Epidermal melanocyte (primary cell): ENCODE measurements around the gene HCK.
"Not testable (repeated sequence)": the region's sequence is repeated elsewhere in the genome, so short reads cannot be mapped to it uniquely, and the experiment has no call there.

Source experiments
- DNase-seq: peaks from one replicate; pipeline ENCODE4 v3.0.0; 2011; ENCODE audit warnings: low spot score; ENCODE audit not compliant: insufficient read length

HCK gene

DNA sequence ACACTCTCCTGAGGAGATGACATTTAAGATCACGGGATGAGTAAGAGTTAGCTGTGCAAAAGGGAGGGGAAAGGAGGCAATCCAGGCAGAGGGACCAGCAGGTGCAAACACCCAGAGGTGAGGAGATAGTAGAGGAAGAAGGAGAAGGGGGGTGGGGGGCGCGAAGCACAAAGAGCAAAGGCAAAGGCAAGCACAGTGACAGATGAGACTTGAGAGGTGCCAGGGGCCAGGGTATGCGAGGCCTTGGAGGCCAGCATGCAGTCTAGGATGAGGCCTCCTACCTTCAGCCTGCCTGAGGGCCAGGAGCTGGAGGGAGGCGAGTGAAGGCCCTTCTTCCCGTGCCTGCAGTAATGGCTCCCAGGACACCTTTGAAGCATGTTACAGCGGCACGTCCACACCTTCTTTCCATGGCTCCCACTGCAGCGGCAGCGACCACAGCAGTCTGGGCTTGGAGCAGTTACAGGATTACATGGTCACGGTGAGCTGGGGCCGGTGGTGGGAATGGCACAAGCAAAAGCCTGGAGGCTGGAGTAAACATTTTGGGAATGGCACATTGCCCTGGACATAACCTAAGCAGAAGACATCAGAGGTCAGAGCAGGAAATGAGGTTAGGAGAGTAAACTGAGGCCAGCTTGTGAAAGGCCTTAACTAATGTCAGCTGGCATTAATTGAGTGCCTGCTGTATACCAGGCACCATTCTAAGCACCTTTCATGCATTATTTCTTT, 23.2 kb upstream of the HCK start:
- no peak for DNase-seq

- no peak for DNase-seq
Measured at GRCh38 chr20:32029561-32029960, 22.5 kb upstream of the HCK start.

- DNase-seq, result peak; percentile 70
Measured at GRCh38 chr20:32031007-32031958, 20.8 kb upstream of the HCK start.

- no peak for DNase-seq
Measured at GRCh38 chr20:32033316-32033715, 18.7 kb upstream of the HCK start.

GRCh38 chr20:32033721-32034120, 18.3 kb upstream of the HCK start:
- DNase-seq, result not testable (repeated sequence)

DNA sequence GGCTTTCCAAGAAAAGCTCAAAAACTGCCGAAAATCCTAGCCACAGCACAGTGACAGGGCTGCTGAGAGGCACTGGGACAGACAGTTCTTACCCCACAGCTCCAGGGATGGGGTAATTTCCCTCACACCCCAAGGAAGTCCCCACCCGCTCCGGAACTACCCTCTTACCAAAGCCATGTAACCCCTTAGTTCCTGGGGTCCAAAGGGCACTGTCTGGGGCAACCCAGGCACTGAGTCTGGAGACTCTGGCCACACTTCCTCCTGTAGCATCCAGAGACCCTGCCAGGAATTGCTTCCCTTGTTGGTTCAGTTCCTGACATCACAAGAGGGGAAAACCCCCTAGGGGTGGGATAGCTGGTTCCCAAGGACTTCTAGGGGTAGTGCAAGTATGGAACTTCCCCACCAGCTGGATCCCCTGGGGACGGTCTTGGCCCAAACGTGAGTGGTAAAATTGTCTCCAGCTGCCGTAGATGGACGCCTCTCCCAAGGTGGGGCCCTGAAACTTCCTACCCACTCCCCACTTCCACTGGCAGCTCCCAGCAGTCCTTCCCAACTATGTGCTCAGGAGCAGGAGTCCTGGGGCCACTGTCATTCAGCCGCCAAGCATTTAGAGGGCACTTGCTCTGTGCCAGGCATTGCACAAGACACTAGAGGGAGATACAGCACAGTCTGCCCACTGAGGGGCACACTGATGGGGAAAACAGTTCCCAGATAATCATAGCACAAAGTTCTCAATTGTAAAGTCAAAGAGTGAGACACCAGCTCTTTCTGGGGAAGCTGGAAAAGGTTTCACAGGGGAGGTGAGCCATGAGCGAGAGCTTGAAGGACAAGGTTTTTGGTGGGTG, 17.2 kb upstream of the HCK start:
- no peak for DNase-seq

- DNase-seq, result no peak
Measured at GRCh38 chr20:32035426-32035779, 16.6 kb upstream of the HCK start.

DNA sequence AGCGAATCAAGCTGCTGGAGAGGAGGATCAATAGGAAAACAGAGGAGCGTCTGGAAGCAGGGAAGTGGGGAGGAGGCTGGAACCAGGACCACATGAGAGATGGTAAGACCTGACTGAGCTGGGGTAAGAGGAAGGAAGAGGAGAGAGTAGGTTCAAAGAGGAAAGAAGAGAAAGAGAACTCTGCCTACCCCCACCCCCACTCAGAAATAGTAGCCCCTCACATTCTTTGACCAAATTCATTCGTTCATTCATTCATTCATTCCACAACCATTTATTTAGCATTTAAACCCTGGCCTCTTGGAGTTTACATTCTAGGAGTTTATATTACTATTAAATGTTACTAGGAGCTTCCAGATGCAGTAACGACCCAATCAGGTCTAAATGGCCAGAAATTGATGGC, 15.8 kb upstream of the HCK start:
- DNase-seq, result no peak

- DNase-seq, result no peak
Measured at GRCh38 chr20:32036716-32037485, 15.1 kb upstream of the HCK start.

GRCh38 chr20:32037929-32038328, 14.1 kb upstream of the HCK start:
- no peak for DNase-seq

DNA sequence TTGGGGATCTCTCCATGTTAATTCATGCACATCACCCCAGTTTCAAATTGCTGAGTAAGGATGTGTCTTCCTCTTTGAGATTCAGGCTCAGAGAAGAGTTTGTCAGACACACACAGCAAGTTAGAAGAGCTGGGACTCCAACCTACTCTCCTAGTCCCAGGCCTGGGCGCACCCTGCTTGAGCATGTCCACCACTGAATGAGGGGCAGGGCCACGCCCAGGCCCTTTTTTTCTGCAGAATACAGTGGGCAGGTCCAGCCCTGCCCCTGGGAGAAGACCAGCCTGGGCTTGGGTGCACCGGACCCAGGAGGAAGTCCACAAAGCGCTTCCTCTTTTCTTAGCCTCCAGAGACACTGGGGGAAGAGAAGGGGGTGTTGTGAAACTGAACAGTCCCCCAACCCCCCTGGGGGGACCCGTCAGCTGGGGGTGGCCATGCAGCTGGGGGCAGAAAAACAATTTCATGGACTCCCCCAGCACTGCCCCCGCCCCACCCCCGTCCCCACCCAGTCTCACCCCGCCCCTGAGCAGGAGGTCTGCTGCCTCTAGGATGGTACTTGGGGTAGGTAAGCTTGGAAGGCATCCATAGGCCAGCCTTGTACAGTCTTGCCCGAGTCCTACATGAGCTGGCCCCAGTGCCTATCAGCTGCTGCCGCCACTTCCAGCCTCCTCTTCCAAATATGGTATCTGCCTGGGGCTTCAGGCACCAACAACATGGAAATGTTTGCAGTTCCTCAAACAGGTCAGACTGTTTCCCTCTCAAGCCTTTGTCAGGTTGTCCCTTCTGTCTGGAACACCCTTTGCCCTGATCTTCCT, 11.7 kb upstream of the HCK start:
- no peak for DNase-seq

DNA sequence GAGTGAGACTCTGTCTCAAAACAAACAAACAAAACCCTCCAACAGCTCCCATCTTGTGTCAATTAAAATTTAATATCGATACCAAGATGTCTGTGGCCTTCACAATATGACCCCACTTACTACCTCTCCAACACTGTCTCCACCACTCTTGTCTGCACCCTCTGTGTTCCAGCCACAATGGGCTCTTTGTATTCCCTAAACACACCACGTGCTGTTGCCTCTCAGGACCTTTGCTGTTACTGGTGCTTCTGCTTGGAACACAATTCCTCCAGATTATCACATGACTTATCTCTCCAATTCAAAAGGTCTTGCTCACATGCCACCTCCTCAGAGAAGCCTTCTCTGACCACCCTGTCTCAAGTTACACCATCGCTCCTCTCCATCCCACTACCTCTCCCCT, 6.0 kb upstream of the HCK start:
- DNase-seq, result no peak

DNA sequence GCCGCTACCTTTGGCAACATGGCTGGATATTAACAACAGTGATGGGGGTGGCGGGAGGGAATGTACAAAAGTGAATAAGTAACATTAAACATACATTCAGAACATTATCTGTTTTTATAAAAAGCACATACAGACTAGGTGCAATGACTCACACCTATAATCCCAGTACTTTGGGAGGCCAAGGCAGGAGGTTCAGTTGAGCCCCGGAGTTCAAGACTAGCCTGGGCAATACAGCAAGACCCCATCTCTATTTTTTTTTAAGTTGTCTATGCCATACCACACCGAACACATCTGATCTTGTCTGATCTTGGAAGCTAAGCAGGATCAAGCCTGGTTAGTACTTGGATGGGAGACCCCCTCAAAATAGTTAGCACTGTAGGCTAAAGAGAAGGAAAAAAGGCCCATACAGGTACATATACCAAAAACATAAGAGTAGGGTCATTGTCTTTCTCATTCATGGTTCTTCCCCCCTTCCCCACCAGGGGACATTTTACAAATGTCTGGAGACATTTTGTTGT, 1.7 kb upstream of the HCK start:
- DNase-seq, result no peak

DNA sequence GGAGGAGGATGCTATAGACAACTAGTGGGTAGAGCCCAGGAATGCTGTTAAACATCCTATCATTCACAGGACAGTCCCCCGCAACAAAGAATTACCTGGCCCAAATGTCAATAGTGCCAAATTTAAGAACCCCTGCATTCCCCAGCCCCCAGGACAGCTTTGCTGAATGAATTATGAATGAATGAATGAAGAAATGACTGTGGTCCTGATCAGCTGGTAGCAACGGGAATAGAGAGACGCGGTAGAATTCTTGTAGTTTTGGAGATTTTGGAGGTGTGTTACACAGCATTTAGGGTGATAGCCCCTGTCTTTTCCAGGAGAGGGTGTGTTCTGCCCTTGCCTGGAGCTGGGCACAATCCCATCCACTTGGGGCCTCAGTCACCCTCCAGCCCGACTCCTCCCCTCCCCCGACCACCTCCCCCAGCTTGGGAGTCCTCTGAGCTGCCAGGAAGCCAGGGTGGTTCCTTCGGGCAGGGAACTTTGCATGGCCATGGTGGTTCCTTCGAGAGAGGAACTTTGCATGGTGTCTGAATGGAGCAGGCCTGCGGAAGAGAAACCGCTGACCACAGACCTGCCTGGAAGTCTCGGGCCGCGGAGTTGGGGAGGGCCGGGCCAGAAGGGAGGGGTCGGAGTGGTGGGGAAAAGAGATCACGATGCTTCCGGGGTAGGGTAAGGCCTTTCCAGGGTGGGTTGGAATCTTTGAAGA, 1.0 kb upstream of the HCK start:
- DNase-seq, result no peak

- no peak for DNase-seq
Measured at GRCh38 chr20:32051720-32052089, 337 bp upstream of the HCK start.

- no peak for DNase-seq
Measured at GRCh38 chr20:32052778-32053362, 828 bp downstream of the HCK start.

GRCh38 chr20:32053648-32054047, 1.6 kb downstream of the HCK start:
- no peak for DNase-seq

- DNase-seq, result no peak
Measured at GRCh38 chr20:32056708-32057483, 4.9 kb downstream of the HCK start.
